Activated T-helper 1 cell treated with anti-CD3 and anti-CD28 coated beads, Interleukin-12 subunit alpha, Interleukin-12 subunit beta, Interleukin-2, Interleukin-4 antibody, amounts not matched to agents 30 ng/mL and 10 ng/mL and 1 ng/mL, durations not matched to agents 14 hours and 24 hours and 36 hours (primary cell): ENCODE results near the gene SLC35A5. TPM values are rescaled to one million over a fixed set of nuclear protein-coding genes. Genes with fewer than 3 reads are reported as not detected.
A peak's percentile ranks its signal among the peaks of the same experiment; 100 is the strongest.
"Not testable (repeated sequence)": the region's sequence is repeated elsewhere in the genome, so short reads cannot be mapped to it uniquely, and the experiment has no call there.

Experiments used
- DNase-seq: peaks from one replicate; pipeline ENCODE4 v3.0.0; 2021; ENCODE audit warnings: low spot score
- H3K27ac Mint-ChIP-seq: one replicate; pipeline ENCODE4 v1.8.0; 2021; ENCODE audit warnings: mild to moderate bottlenecking, mixed read lengths
- H3K27me3 Mint-ChIP-seq: one replicate; pipeline ENCODE4 v1.8.0; 2022; ENCODE audit warnings: mild to moderate bottlenecking, moderate library complexity, mixed read lengths; ENCODE audit not compliant: insufficient read depth
- H3K36me3 Mint-ChIP-seq: one replicate; pipeline ENCODE4 v1.8.0; 2021; ENCODE audit warnings: low read depth, mixed read lengths
- H3K4me1 Mint-ChIP-seq: one replicate; pipeline ENCODE4 v1.8.0; 2021; ENCODE audit warnings: low read depth, mixed read lengths
- H3K4me3 Mint-ChIP-seq: one replicate; pipeline ENCODE4 v1.8.0; 2021; ENCODE audit warnings: mild to moderate bottlenecking, moderate library complexity, mixed read lengths
- H3K9me3 Mint-ChIP-seq: one replicate; pipeline ENCODE4 v1.8.0; 2021; ENCODE audit warnings: mixed read lengths
- intact Hi-C: fragments of 100-400 bp; cut with micrococcal nuclease; formaldehyde crosslinking; loops from one replicate; pipeline ENCODE4 v1.15.1; 2024
- total RNA-seq: library from RNA; stranded (reverse); gene quantifications from 2 replicates; pipeline ENCODE4 v1.2.3, GENCODE V29; 2022

SLC35A5 gene
- 14.9 and 15.5 TPM in 2 replicates for total RNA-seq

GRCh38 chr3:112561734-112562529 is at the start of gene SLC35A5, which contains the start of gene ATG3:
SLC35A5 (plus strand) TSS chr3:112562045; CDS start chr3:112563404, 1,359 bp downstream.
ATG3 (minus strand) TSS chr3:112561962; CDS start chr3:112561528, 434 bp downstream.
- peak within 1 kb of the TSS; percentile 99 for H3K27ac Mint-ChIP-seq
- peak within 1 kb of the TSS; percentile 93 for H3K4me3 Mint-ChIP-seq
- peak; percentile 98 for DNase-seq
- H3K4me1 Mint-ChIP-seq: peaks cover 31% of the 10 kb centered on the region
- H3K27me3 Mint-ChIP-seq: no peaks in the 10 kb centered on the region
- H3K36me3 Mint-ChIP-seq: peaks cover 11% of the 10 kb centered on the region
- intact Hi-C loops: loop anchor here (1.0 to 5.0 kb wide), 15 partner anchors 65 to 1183 kb away; partner anchors contain the start of genes ABHD10, GCSAM, GTPBP8 and SIDT1
- no peaks in the 10 kb centered on the region for H3K9me3 Mint-ChIP-seq

GRCh38 chr3:112512320-112512719 is 49.5 kb upstream of the SLC35A5 start:
- H3K27me3 Mint-ChIP-seq: no peaks in the 10 kb centered on the region
- H3K4me3 Mint-ChIP-seq: no peak overlapping the region
- DNase-seq: no peak
- no peak overlapping the region for H3K27ac Mint-ChIP-seq
- peaks cover 25% of the 10 kb centered on the region for H3K9me3 Mint-ChIP-seq
- H3K4me1 Mint-ChIP-seq: peaks cover 27% of the 10 kb centered on the region
- intact Hi-C loops: loop anchor here (5.0 kb wide), 1 partner anchor 165 kb away; no protein-coding TSS in a partner anchor
- H3K36me3 Mint-ChIP-seq: peaks cover 7% of the 10 kb centered on the region

GRCh38 chr3:112514527-112515128 is 47.2 kb upstream of the SLC35A5 start:
- H3K36me3 Mint-ChIP-seq: peaks cover 6% of the 10 kb centered on the region
- peaks cover 19% of the 10 kb centered on the region for H3K9me3 Mint-ChIP-seq
- H3K27ac Mint-ChIP-seq: peak overlapping the region; percentile 66
- intact Hi-C loops: loop anchor here (1.0 to 5.0 kb wide), 5 partner anchors 18 to 176 kb away; no protein-coding TSS in a partner anchor
- peaks cover 32% of the 10 kb centered on the region for H3K4me1 Mint-ChIP-seq
- no peak for DNase-seq
- no peak overlapping the region for H3K4me3 Mint-ChIP-seq
- H3K27me3 Mint-ChIP-seq: no peaks in the 10 kb centered on the region

GRCh38 chr3:112518970-112519369 is 42.9 kb upstream of the SLC35A5 start:
- not testable (repeated sequence) for H3K9me3 Mint-ChIP-seq, H3K27me3 Mint-ChIP-seq, H3K36me3 Mint-ChIP-seq, H3K4me3 Mint-ChIP-seq, DNase-seq, H3K27ac Mint-ChIP-seq
- H3K4me1 Mint-ChIP-seq: peaks cover 35% of the 10 kb centered on the region
- intact Hi-C loops: loop anchor here (1.0 kb wide), 6 partner anchors 20 to 407 kb away; partner anchors contain the start of gene BTLA

- H3K9me3 Mint-ChIP-seq: peaks cover 5% of the 10 kb centered on the region
- no peak overlapping the region for H3K4me3 Mint-ChIP-seq
- intact Hi-C loops: loop anchor here (1.0 kb wide), 6 partner anchors 20 to 407 kb away; partner anchors contain the start of gene BTLA
- no peak for DNase-seq
- peaks cover 35% of the 10 kb centered on the region for H3K4me1 Mint-ChIP-seq
- peak overlapping the region; percentile 4 for H3K27ac Mint-ChIP-seq
- no peaks in the 10 kb centered on the region for H3K27me3 Mint-ChIP-seq
- H3K36me3 Mint-ChIP-seq: peaks cover 2% of the 10 kb centered on the region
Observed at GRCh38 chr3:112519424-112520001, 42.3 kb upstream of the SLC35A5 start.

- H3K27ac Mint-ChIP-seq: not testable (repeated sequence)
Observed at GRCh38 chr3:112524127-112524526, 37.7 kb upstream of the SLC35A5 start.

GRCh38 chr3:112530573-112530972 is 31.3 kb upstream of the SLC35A5 start:
- DNase-seq: no peak
- H3K27ac Mint-ChIP-seq: no peak overlapping the region
- no peaks in the 10 kb centered on the region for H3K27me3 Mint-ChIP-seq
- H3K4me3 Mint-ChIP-seq: no peak overlapping the region
- H3K36me3 Mint-ChIP-seq: peaks cover 15% of the 10 kb centered on the region
- no peaks in the 10 kb centered on the region for H3K9me3 Mint-ChIP-seq
- peaks cover 5% of the 10 kb centered on the region for H3K4me1 Mint-ChIP-seq
- intact Hi-C loops: loop anchor here (5.0 kb wide), 1 partner anchor 393 kb away; no protein-coding TSS in a partner anchor

More at GRCh38 chr3:112524127-112524526, 37.7 kb upstream of the SLC35A5 start:
- DNase-seq, H3K27me3 Mint-ChIP-seq, H3K36me3 Mint-ChIP-seq, intact Hi-C loops, H3K9me3 Mint-ChIP-seq, H3K4me3 Mint-ChIP-seq: not testable (repeated sequence)
- peaks cover 18% of the 10 kb centered on the region for H3K4me1 Mint-ChIP-seq

- DNase-seq: no peak
- intact Hi-C loops: loop anchor here (1.0 to 5.0 kb wide), 4 partner anchors 204 to 419 kb away; no protein-coding TSS in a partner anchor
- H3K4me1 Mint-ChIP-seq: peaks cover 5% of the 10 kb centered on the region
- H3K27me3 Mint-ChIP-seq: no peaks in the 10 kb centered on the region
- no peak overlapping the region for H3K4me3 Mint-ChIP-seq
- peaks cover 18% of the 10 kb centered on the region for H3K36me3 Mint-ChIP-seq
- no peaks in the 10 kb centered on the region for H3K9me3 Mint-ChIP-seq
- no peak overlapping the region for H3K27ac Mint-ChIP-seq
Observed at GRCh38 chr3:112531358-112531781, 30.5 kb upstream of the SLC35A5 start.

GRCh38 chr3:112539825-112540650 is 21.8 kb upstream of the SLC35A5 start:
- H3K4me3 Mint-ChIP-seq: no peak overlapping the region
- H3K27ac Mint-ChIP-seq: no peak overlapping the region
- H3K27me3 Mint-ChIP-seq: no peaks in the 10 kb centered on the region
- H3K36me3 Mint-ChIP-seq: peaks cover 50% of the 10 kb centered on the region
- H3K9me3 Mint-ChIP-seq: no peaks in the 10 kb centered on the region
- no peak for DNase-seq
- intact Hi-C loops: no loop called here
- H3K4me1 Mint-ChIP-seq: peaks cover 23% of the 10 kb centered on the region

- intact Hi-C loops: no loop called here
- no peak overlapping the region for H3K4me3 Mint-ChIP-seq
- peaks cover 12% of the 10 kb centered on the region for H3K4me1 Mint-ChIP-seq
- no peak overlapping the region for H3K27ac Mint-ChIP-seq
- peaks cover 41% of the 10 kb centered on the region for H3K36me3 Mint-ChIP-seq
- no peak for DNase-seq
- no peaks in the 10 kb centered on the region for H3K9me3 Mint-ChIP-seq
- H3K27me3 Mint-ChIP-seq: no peaks in the 10 kb centered on the region
Observed at GRCh38 chr3:112546216-112546759, 15.6 kb upstream of the SLC35A5 start.

- intact Hi-C loops: no loop called here
- no peak overlapping the region for H3K4me3 Mint-ChIP-seq
- peaks cover 45% of the 10 kb centered on the region for H3K36me3 Mint-ChIP-seq
Observed at GRCh38 chr3:112550859-112551258, 11.0 kb upstream of the SLC35A5 start.

More at GRCh38 chr3:112550859-112551258, 11.0 kb upstream of the SLC35A5 start:
- no peak overlapping the region for H3K27ac Mint-ChIP-seq
- H3K4me1 Mint-ChIP-seq: peaks cover 22% of the 10 kb centered on the region
- no peaks in the 10 kb centered on the region for H3K27me3 Mint-ChIP-seq
- no peak for DNase-seq
- H3K9me3 Mint-ChIP-seq: peaks cover 9% of the 10 kb centered on the region
